Measurements from ENCODE around the gene CAPZA1.

The CAPZA1 gene

DNA sequence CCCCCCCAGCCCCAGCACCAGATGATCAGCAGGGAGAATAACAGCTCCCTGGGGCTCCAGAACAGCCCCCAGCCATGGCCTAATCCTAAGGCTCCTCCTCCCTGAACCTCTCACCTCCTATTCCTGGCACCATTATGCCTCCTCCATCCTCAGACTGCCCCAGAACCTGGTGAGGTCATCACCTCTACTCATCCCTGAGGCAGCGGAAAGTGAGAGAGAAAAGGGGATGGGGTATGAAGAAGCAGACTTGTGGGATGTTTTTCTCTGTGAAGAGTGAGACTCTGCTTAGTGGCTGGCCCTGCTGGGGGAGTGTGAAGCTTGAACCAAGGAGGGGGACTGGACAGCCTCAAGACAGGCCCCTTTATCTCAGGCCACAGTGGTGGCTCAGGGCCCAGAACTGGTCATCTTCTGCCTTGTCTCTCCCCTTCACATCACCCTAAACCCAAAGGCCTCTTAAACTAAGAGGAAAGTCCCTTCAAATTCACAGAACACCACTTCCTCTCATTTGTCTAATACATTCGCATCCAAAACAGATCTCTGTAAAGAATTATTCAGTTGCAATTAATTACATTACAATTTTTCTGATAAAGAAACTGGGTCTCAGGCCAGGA is 97.7 kb downstream of the CAPZA1 start:
- no peak for DNase-seq

- DNase-seq, result peak; percentile 72
Observed at GRCh38 chr1:112718691-112719418, 99.2 kb downstream of the CAPZA1 start.

- no peak for DNase-seq
Observed at GRCh38 chr1:112719706-112720105, 100.1 kb downstream of the CAPZA1 start.

- no peak for DNase-seq
Observed at GRCh38 chr1:112720800-112721199, 101.2 kb downstream of the CAPZA1 start.

Data from CD4-positive, alpha-beta T cell treated with Interleukin-15 for 1 hour (primary cell).